C4-2B (cell line): Measurements from ENCODE around the gene NECAP2.
"Not testable (repeated sequence)": the region's sequence is repeated elsewhere in the genome, so short reads cannot be mapped to it uniquely, and the experiment has no call there.

Experiments
- H3K27ac ChIP-seq: fragments of 450-650 bp; 2 replicates; pipeline ENCODE4 v1.5.1; 2017
- CTCF ChIP-seq: fragments of 450-650 bp; conservative IDR thresholded peaks from 2 replicates; pipeline ENCODE4 v1.5.1; 2017; ENCODE audit warnings: mild to moderate bottlenecking
- ZFX ChIP-seq: fragments of 450-650 bp; IDR thresholded peaks from 2 replicates; pipeline ENCODE4 v1.6.1; 2017

NECAP2 gene

DNA sequence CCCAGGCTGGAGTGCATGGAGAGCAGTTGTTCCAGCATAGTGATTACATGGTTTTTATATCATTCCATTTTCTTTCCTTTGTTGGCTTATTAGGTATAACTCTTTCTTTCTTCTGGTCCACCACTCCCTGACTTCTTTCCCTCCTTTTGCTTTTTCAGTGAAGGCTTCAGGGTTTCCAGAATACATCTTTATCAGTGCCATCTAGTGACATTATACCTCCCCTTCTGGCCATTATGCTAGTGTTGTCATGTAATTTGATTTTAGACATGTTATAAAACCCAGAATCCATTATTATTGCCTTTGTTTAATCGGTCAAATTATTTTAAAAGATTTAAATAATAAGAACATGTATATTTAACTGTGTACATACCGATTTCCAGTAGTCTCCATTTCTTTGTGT lies 63.0 kb downstream of the NECAP2 start:
- no peak for TF ChIP-seq ZFX
- no peak for TF ChIP-seq CTCF
- H3K27ac ChIP-seq = no peak overlapping the region

GRCh38 chr1:16505870-16506269 lies 65.3 kb downstream of the NECAP2 start:
- not testable (repeated sequence) for H3K27ac ChIP-seq

GRCh38 chr1:16506364-16507136 lies 66.0 kb downstream of the NECAP2 start:
- not testable (repeated sequence) for H3K27ac ChIP-seq

GRCh38 chr1:16508861-16509445 lies 68.4 kb downstream of the NECAP2 start:
- H3K27ac ChIP-seq = not testable (repeated sequence)
